SW480 (cell line): ENCODE data around the gene DOCK11.

Experiments used
- DNase-seq: peaks from one replicate; pipeline ENCODE4 v3.0.0-alpha.2; 2016; ENCODE audit warnings: low spot score

DOCK11 gene

GRCh38 chrX:118630848-118631247, 135.2 kb downstream of the DOCK11 start:
- no peak for DNase-seq

- DNase-seq, result no peak
These were observed 136.0 kb downstream of the DOCK11 start for GRCh38 chrX:118631586-118631985.

- no peak for DNase-seq
These were observed 137.2 kb downstream of the DOCK11 start for GRCh38 chrX:118632862-118633261.

GRCh38 chrX:118633530-118633929, 137.9 kb downstream of the DOCK11 start:
- DNase-seq, result no peak

GRCh38 chrX:118634336-118634735, 138.7 kb downstream of the DOCK11 start:
- no peak for DNase-seq

- peak; percentile 25 for DNase-seq
These were observed 142.4 kb downstream of the DOCK11 start for GRCh38 chrX:118637997-118638396.

- DNase-seq, result peak; percentile 60
These were observed 148.8 kb downstream of the DOCK11 start for GRCh38 chrX:118644378-118644777.

GRCh38 chrX:118652717-118653116, 157.1 kb downstream of the DOCK11 start:
- no peak for DNase-seq

- DNase-seq, result no peak
These were observed 158.7 kb downstream of the DOCK11 start for GRCh38 chrX:118654331-118654730.

- DNase-seq, result no peak
These were observed 160.1 kb downstream of the DOCK11 start for GRCh38 chrX:118655561-118656246.

- no peak for DNase-seq
These were observed 161.8 kb downstream of the DOCK11 start for GRCh38 chrX:118657413-118657812.

- DNase-seq, result no peak
These were observed 164.5 kb downstream of the DOCK11 start for GRCh38 chrX:118660085-118660484.

- no peak for DNase-seq
These were observed 169.6 kb downstream of the DOCK11 start for GRCh38 chrX:118665204-118665603.

GRCh38 chrX:118666521-118666920, 170.9 kb downstream of the DOCK11 start:
- no peak for DNase-seq

- no peak for DNase-seq
These were observed 173.8 kb downstream of the DOCK11 start for GRCh38 chrX:118669435-118669834.

GRCh38 chrX:118675326-118675965, 179.8 kb downstream of the DOCK11 start:
- no peak for DNase-seq

- no peak for DNase-seq
These were observed 180.3 kb downstream of the DOCK11 start for GRCh38 chrX:118675966-118676349.

GRCh38 chrX:118677318-118677717, 181.7 kb downstream of the DOCK11 start:
- no peak for DNase-seq

- no peak for DNase-seq
These were observed 183.7 kb downstream of the DOCK11 start for GRCh38 chrX:118679290-118679689.

GRCh38 chrX:118682258-118683014, 186.8 kb downstream of the DOCK11 start:
- no peak for DNase-seq

GRCh38 chrX:118685393-118685792, 189.8 kb downstream of the DOCK11 start:
- no peak for DNase-seq

GRCh38 chrX:118688935-118689334, 193.3 kb downstream of the DOCK11 start:
- no peak for DNase-seq

- DNase-seq, result no peak
These were observed 198.2 kb downstream of the DOCK11 start for GRCh38 chrX:118693843-118694242.
